Renal cortical epithelial cell (primary cell): ENCODE data around the gene PSMD13. TPM values are rescaled to one million over a fixed set of nuclear protein-coding genes. Genes with fewer than 3 reads are reported as not detected.

Experiments used
- DNase-seq: peaks from one replicate; pipeline ENCODE4 v3.0.0-alpha.2; 2011; ENCODE audit warnings: low read depth
- total RNA-seq: library from RNA; depleted of rRNA; stranded (reverse); fragments of >200 nt; gene quantifications from 2 replicates; pipeline ENCODE4 v1.2.3, GENCODE V29; 2014

Gene PSMD13
- total RNA-seq, 1 donor from 2014 or later, result 74.2 TPM

GRCh38 chr11:204587-205109 lies 32.1 kb upstream of the PSMD13 start:
- DNase-seq, result no peak

DNA sequence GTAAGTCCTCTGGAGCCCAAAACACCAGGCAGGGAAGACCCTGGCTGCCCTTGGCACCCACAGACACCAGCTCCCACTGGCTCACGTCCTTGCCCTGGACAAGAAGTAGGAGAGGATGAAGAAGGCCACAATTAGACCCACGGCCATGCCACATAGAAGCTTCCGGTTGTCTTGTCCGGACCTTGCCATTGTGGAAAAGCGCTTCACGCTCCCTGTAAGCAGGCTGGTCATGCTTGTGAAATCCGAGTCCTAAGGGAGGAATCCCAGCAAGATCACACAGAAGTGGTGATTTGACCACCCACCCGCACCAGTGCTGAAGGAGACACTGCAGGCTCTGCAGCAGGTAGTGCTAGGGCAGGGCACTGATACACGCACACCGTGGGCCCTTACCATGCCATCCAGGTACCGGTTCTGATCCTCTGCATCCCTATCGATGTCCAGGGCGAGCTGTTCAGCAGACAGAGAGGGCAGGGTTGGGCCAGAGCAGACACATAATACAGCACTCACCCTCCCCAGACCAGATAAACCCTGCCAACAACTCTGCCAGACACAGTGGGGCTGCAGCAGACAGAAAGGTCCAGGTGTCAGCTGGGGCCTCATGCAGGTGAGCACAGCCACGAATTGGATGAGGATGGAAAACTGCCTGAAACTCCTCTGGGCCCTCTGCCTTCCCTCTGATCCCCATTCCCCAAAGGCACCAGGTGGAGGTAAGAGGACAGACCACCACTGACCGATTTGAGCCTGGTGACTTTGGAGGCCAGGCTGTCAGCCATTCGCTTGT lies 31.4 kb upstream of the PSMD13 start:
- DNase-seq, result no peak

DNA sequence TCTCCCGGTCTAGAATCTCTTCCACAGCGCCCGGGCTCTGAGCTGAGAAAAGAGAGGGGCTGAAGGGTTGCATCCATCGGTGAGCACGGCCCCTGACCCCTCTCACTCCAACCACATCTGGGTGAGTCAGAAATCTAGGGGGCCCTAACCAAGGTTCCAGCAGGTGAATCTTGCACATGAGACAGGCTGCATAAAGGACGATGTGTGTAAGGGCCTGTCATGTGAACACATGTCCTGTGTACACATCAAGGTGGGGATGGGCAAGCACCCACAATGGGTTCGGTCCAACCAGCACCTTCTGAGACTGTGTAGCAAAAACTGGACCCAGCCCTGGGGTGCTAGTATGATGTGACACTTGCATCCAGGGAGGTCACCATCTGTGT lies 30.8 kb upstream of the PSMD13 start:
- DNase-seq, result no peak

- no peak for DNase-seq
Measured at GRCh38 chr11:206526-207207, 30.1 kb upstream of the PSMD13 start.

DNA sequence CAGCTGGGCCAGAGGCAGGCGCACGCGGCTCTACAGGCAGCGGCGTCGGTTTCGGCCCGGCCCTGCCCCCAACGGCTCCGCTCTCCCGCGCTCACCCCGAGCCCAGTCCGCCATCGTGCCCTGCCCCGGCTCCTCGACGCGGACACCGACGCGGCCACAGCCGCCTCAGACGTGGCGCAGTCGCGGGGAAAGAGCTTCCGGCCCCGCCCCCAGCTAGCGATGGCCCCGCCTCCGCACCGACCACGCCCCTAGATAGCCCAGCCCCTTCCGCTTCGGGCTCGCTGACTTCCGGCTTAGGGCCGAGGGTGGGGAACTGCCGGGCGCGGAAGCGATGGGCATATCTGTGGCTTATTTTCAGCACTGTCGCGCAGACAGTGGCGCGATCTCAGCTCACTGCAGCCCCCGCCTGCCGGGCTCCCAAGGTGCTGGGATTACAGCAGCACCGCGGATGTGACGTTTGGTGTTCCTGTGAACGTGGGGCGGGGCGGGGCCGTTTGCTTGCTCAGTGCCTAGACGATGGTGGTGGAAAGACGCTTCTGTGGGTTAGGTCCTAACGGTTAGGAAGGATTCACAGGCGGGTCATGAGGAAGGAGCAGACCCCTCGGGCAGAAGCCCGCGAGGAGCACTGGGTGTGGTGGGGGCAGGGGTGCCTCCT lies 29.4 kb upstream of the PSMD13 start, which contains the start of the genes BET1L and RIC8A:
TSS of gene BET1L (minus strand) at position 192 of the 655 bp plus-strand sequence. CDS start at position 114, 78 bp downstream.
TSS of gene RIC8A (plus strand) at position 501 of the 655 bp plus-strand sequence. CDS start 1,147 bp downstream, outside the sequence.
- DNase-seq, result peak; percentile 96

DNA sequence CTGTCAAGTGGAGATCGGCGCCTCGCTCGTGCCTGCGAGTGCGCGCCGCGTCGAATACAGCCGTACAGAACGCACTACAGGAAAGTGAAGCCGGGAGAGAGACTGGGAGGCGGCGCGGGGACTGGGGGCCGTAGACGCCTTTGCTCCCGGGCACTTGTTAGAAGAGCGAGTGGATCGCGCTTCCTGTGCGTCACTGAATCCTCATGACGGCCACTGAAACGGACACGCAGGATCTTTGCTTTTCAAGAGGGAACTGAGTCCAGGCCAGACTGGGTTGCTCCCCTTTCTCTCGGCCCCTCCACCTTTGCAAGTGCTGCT lies 29.0 kb upstream of the PSMD13 start:
- DNase-seq, result peak; percentile 16

- DNase-seq, result peak; percentile 22
Measured at GRCh38 chr11:208181-208916, 28.4 kb upstream of the PSMD13 start.

GRCh38 chr11:208917-209260 lies 27.9 kb upstream of the PSMD13 start:
- DNase-seq, result no peak

DNA sequence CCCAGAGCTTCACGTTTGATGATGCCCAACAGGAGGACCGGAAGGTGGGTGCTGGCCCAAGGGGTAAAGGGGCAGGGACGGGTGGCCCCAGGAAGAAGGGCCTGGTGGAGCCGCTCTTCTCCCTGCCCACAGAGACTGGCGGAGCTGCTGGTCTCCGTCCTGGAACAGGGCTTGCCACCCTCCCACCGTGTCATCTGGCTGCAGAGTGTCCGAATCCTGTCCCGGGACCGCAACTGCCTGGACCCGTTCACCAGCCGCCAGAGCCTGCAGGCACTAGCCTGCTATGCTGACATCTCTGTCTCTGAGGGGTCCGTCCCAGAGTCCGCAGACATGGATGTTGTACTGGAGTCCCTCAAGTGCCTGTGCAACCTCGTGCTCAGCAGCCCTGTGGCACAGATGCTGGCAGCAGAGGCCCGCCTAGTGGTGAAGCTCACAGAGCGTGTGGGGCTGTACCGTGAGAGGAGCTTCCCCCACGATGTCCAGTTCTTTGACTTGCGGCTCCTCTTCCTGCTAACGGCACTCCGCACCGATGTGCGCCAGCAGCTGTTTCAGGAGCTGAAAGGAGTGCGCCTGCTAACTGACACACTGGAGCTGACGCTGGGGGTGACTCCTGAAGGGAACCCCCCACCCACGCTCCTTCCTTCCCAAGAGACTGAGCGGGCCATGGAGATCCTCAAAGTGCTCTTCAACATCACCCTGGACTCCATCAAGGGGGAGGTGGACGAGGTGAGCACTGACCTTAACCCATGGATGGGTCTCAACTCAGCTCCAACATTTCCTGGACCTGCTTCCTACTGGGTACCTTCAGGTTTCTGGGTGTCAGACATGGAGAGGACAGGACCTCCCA lies 27.3 kb upstream of the PSMD13 start:
- DNase-seq, result no peak

GRCh38 chr11:210122-210802 lies 26.5 kb upstream of the PSMD13 start:
- DNase-seq, result peak; percentile 60

GRCh38 chr11:210803-211180 lies 26.0 kb upstream of the PSMD13 start:
- DNase-seq, result no peak

- DNase-seq, result no peak
Measured at GRCh38 chr11:211295-211694, 25.5 kb upstream of the PSMD13 start.

- no peak for DNase-seq
Measured at GRCh38 chr11:211741-212140, 25.0 kb upstream of the PSMD13 start.

- DNase-seq, result no peak
Measured at GRCh38 chr11:212150-213100, 24.4 kb upstream of the PSMD13 start.

GRCh38 chr11:213111-213510 lies 23.7 kb upstream of the PSMD13 start:
- no peak for DNase-seq

DNA sequence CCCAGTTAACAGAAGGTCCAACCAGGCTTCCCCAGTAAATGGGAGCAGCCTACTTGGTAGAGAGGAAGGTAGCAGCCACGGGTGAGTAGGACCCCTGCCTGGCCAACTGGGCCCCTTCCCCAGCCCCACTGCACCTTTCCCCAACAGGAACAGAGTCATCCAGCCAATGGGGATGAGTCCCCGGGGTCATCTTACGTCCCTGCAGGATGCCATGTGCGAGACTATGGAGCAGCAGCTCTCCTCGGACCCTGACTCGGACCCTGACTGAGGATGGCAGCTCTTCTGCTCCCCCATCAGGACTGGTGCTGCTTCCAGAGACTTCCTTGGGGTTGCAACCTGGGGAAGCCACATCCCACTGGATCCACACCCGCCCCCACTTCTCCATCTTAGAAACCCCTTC lies 22.7 kb upstream of the PSMD13 start:
- no peak for DNase-seq

DNA sequence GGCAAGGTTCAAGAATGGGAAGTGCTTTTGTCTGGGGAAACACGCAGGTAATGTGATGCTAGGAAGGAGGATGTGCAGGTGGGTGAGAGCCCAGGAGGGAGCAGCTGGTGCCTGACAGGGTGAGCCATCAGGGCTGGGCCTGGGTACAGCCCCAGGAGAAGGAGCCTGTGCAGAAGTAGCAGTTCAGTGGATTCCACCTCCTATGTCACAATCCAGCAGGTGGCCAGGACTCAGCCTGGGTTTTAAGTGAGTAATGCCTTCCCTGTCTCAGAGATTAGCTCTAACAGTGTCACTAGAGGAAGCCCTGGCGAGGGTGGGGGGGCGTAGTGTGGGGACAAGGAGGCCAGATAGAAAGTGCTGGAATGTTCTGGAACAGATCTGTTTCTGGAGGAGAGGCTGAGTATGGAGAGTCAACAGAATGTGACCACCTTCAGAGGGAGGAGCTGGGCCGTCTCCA lies 21.2 kb upstream of the PSMD13 start:
- DNase-seq, result no peak

- no peak for DNase-seq
Measured at GRCh38 chr11:216081-216974, 20.4 kb upstream of the PSMD13 start.
